Sigmoid colon (tissue), 7 donors: ENCODE measurements around the gene ZNF837. TPM values are rescaled to one million over a fixed set of nuclear protein-coding genes. Genes with fewer than 3 reads are reported as not detected.

Experiments
- DNase-seq: peaks from one replicate; pipeline ENCODE4 v3.0.0-alpha.2; 2019
- H3K27ac ChIP-seq, 4 donors: fragments of 200-600 bp; sonication (generic); one replicate each; pipeline ENCODE4 v1.5.1; 2016 to 2019; ENCODE audit warnings: mild to moderate bottlenecking in 1 of 4
- H3K27me3 ChIP-seq, 3 donors: fragments of 200-600 bp; sonication (generic); one replicate each; pipeline ENCODE4 v1.5.1; 2019; ENCODE audit warnings: mild to moderate bottlenecking in 1 of 3
- H3K36me3 ChIP-seq, 4 donors: fragments of 200-600 bp; sonication (generic); one replicate each; pipeline ENCODE4 v1.5.1; 2016 to 2019
- H3K4me1 ChIP-seq, 4 donors: fragments of 200-600 bp; sonication (generic); one replicate each; pipeline ENCODE4 v1.5.1; 2017 to 2019
- H3K4me3 ChIP-seq, 4 donors: fragments of 200-600 bp; sonication (generic); one replicate each; pipeline ENCODE4 v1.5.1; 2017 to 2019; ENCODE audit warnings: mild to moderate bottlenecking in 2 of 4, moderate library complexity in 1 of 4
- H3K9me3 ChIP-seq, 4 donors: fragments of 200-600 bp in 3 of 4; sonication (generic) in 3 of 4; one replicate each; pipeline versions ENCODE4 v1.5.1 to v1.6.1; 2013 to 2019
- EP300 ChIP-seq, 4 donors: sonication (generic); formaldehyde crosslinking; IDR thresholded peaks; one replicate each; pipeline ENCODE4 v1.6.1; 2017; ENCODE audit warnings: antibody characterized with exemption in 4 of 4
- POLR2A ChIP-seq, 2 donors: fragments of 450-650 bp; IDR thresholded peaks; one replicate each; pipeline ENCODE4 v1.6.1; 2016; ENCODE audit warnings: antibody characterized with exemption in 2 of 2, mild to moderate bottlenecking in 2 of 2, moderate library complexity in 2 of 2
- POLR2AphosphoS5 ChIP-seq, 4 donors: sonication (generic); formaldehyde crosslinking; IDR thresholded peaks; one replicate each; pipeline ENCODE4 v1.6.1; 2017; ENCODE audit warnings: antibody characterized with exemption in 4 of 4
- WGBS, 2 donors: extraction: QIAGEN DNeasy Blood & Tissue Kit; methylation state at CpG; one replicate each; pipeline ENCODE4 v1.1.7; 2013; 5-methylcytosine and 5-hydroxymethylcytosine counted together
- intact Hi-C: fragments of 100-400 bp; cut with DNase I; formaldehyde crosslinking; loops from one replicate; pipeline ENCODE4 v1.15.1; 2023
- polyA plus RNA-seq, 3 donors: library from polyadenylated mRNA; stranded (reverse); fragments of 200-250 nt; gene quantifications; one replicate each; pipeline ENCODE4 v1.2.3, GENCODE V29; 2013
- total RNA-seq, 4 donors: library from RNA; depleted of rRNA; stranded (reverse); fragments of >200 nt; gene quantifications; one replicate each; pipeline ENCODE4 v1.1.0, GENCODE V29; 2016
- TF ChIP-seq, protein P1 (sequence below), 4 experiments: fragments of 450-650 bp in 3 of 4; fragments of 200-600 bp in 1 of 4; IDR thresholded peaks; one replicate each; pipeline ENCODE4 v1.5.1; 2016 to 2019; ENCODE audit warnings: antibody characterized with exemption in 4 of 4, mild to moderate bottlenecking in 3 of 4, moderate library complexity in 2 of 4
- donor health status: healthy with polysubstance abuse.
- donor health status: Bipolar disorder and iron deficiency.
- donor health status: healthy.

Gene ZNF837
- total and polyA plus RNA-seq, 7 donors = 0.66 to 2.5 (median 1.5) TPM

DNA sequence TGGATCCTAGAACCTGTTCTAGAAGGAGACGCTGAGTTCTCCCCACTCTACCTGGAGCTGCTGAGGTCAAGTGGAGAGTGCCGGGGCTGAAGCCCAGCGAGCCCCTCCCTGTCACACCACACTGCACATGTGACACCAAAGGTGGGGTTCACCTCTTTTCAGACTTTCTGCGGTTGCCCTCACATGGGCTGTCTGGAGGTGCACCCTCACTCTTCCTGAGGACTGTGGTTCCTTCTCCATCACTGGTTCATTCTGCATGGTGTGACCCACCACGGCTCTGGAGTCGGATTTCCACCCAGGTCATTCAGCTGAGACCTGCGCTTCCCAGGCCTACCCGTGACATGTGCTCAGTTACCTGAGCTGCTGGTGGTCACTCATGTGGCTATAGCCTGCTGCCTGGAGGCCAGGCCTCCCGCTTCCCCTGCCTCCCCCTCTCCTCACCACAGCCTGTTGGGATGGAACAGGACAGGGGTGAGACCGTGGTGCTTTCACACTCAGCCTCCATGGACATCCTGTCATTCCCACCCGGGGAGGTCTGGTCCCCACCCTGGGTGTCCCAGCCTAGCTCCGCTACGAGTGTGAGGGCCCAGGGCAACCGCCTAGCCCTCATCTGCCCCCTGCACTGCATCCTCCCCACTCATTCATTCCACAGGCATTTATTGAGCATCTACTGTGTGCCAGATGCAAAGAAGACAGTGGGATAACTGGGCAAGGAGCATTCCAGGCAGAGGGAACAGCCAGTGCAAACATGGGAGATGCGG, 26.9 kb downstream of the ZNF837 start:
- Histone ChIP-seq H3K27ac (no peak overlapping the region), H3K4me1 (peaks cover 0 to 31% (median 22%) of the 10 kb centered on the region in 4 donors), H3K9me3 (no peaks in the 10 kb centered on the region), H3K27me3 (peaks cover 35 to 85% (median 83%) of the 10 kb centered on the region in 3 donors), H3K4me3 (no peak overlapping the region), H3K36me3 (no peaks in the 10 kb centered on the region)
- DNase-seq = no peak
- 86 to 93% methylated on average over 15 of the region's 15 CpGs for WGBS, 2 donors
- TF ChIP-seq EP300 (IDR thresholded peaks at IDR 0.05) = no peak
- TF ChIP-seq, protein P1, sequence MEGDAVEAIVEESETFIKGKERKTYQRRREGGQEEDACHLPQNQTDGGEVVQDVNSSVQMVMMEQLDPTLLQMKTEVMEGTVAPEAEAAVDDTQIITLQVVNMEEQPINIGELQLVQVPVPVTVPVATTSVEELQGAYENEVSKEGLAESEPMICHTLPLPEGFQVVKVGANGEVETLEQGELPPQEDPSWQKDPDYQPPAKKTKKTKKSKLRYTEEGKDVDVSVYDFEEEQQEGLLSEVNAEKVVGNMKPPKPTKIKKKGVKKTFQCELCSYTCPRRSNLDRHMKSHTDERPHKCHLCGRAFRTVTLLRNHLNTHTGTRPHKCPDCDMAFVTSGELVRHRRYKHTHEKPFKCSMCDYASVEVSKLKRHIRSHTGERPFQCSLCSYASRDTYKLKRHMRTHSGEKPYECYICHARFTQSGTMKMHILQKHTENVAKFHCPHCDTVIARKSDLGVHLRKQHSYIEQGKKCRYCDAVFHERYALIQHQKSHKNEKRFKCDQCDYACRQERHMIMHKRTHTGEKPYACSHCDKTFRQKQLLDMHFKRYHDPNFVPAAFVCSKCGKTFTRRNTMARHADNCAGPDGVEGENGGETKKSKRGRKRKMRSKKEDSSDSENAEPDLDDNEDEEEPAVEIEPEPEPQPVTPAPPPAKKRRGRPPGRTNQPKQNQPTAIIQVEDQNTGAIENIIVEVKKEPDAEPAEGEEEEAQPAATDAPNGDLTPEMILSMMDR (IDR thresholded peaks at IDR 0.05) = no peak
- TF ChIP-seq POLR2A (IDR thresholded peaks at IDR 0.05) = no peak
- TF ChIP-seq POLR2AphosphoS5 (IDR thresholded peaks at IDR 0.05) = no peak
- intact Hi-C loops = no loop called here

DNA sequence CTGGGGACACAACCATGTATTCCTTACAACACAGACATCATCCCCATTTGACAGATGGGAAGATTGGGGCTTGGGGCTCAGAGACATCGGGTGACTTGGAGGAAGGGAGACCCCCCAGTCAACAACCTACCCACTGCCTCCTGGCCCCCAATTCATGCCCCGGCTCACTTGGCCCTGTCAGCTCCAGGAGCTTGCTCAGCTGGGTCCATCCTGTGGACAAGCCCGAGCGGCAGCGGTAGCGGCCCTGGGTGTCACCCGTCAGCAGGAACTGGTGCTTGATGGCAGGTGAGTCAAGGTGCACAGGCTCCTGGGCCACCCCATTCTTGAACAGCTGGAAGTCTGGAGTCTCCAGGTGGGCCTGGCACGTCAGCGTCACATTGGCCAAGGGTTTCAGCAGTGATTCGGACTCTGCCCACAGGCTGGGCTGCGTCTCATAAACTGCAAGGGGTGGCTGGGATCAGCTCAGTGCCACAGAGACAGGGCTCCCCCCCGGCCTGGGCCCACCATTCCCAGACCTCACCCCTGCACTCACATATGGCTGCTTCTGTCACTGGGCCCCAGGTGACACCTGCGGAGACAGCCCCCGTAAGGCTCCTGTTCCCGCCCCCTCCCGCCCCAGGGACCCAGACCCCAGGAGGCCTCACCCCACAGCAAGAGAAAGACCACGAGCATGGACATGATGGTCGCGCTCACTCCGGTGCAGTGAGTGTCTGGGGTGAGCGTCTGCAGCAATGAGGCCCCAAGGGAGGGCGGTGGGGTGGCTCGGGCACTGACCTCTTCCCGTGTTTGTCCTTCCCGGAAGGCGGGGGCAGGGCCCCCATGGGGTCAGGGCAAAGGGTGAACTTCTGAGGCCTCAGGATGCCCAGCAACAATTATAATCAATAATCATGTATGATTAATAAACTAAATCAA, 27.8 kb downstream of the ZNF837 start, which contains the start of gene A1BG:
Gene A1BG (minus strand): TSS at position 733 of the 912 bp plus-strand sequence. CDS start 55 bp downstream, at position 678.
- intact Hi-C loops = no loop called here
- TF ChIP-seq POLR2A (IDR thresholded peaks at IDR 0.05) = no peak
- no peak for TF ChIP-seq EP300 (IDR thresholded peaks at IDR 0.05)
- no peak for TF ChIP-seq POLR2AphosphoS5 (IDR thresholded peaks at IDR 0.05)
- TF ChIP-seq, protein P1 (IDR thresholded peaks at IDR 0.05) = no peak
- DNase-seq = no peak
- Histone ChIP-seq H3K9me3 (no peaks in the 10 kb centered on the region), H3K27me3 (peaks cover 38 to 94% (median 87%) of the 10 kb centered on the region in 3 donors), H3K4me3 (no peak within 1 kb of the TSS), H3K27ac (no peak within 1 kb of the TSS), H3K36me3 (no peaks in the 10 kb centered on the region), H3K4me1 (peaks cover 0 to 31% (median 22%) of the 10 kb centered on the region in 4 donors)
- 78 to 85% methylated on average over 26 of the region's 26 CpGs for WGBS, 2 donors

DNA sequence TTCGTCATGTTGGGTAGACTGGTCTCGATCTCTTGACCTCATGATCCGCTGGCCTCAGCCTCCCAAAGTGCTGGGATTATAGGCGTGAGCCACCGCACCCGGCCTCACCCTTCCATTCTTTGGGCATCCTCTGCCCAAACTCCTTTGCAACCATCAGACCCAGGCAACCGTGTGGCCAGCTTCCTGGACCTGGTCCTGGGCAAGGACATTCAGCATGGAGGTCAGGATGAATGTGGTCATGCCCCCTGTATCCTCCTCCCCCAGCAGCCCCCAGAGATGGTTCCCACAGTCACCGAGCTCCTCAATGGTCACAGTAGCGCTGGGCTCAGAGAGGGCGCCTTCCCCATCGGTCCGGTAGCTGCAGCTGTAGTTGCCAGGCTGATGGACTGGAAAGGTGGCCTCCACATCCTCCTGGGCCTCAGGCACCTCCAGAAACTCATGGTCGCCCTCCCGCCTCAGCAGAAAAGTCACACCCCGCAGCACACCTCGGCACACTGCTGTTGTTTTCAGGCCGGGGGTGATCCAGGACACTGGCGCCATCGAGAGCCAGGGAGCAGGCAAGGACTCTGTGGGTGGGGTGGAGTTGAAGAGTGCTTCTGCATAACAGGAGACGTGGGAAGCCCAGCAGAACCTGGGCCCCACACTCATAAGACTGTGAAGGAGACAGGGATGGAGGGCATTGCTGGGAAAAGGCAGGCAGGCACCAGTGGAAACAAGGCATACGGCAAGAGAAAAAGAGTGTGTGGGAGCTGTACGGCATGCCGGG, 28.7 kb downstream of the ZNF837 start:
- 86 to 90% methylated on average over 23 of the region's 23 CpGs for WGBS, 2 donors
- Histone ChIP-seq H3K4me3 (no peak overlapping the region), H3K27ac (no peak overlapping the region), H3K9me3 (no peaks in the 10 kb centered on the region), H3K27me3 (peaks cover 46 to 100% (median 93%) of the 10 kb centered on the region in 3 donors), H3K4me1 (peaks cover 0 to 33% (median 22%) of the 10 kb centered on the region in 4 donors), H3K36me3 (no peaks in the 10 kb centered on the region)
- TF ChIP-seq EP300 (IDR thresholded peaks at IDR 0.05) = no peak
- TF ChIP-seq POLR2AphosphoS5 (IDR thresholded peaks at IDR 0.05) = no peak
- TF ChIP-seq, protein P1 (IDR thresholded peaks at IDR 0.05) = no peak
- no peak for TF ChIP-seq POLR2A (IDR thresholded peaks at IDR 0.05)
- no peak for DNase-seq
- intact Hi-C loops = no loop called here

DNA sequence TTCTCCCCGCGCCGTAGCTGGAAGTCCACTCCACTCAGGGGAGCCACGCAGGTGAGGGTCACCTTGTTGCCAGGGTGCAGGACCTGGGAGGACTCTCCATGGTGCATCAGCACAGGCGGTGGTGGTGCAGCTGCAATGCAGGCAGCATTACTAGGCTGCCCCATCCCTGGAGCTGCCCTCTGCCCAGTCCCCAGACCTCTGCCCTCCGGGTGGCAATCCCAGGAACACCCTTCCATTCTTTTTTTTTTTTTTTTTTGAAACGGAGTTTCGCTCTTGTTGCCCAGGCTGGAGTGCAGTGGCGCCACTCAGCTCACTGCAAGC, 29.3 kb downstream of the ZNF837 start:
- no peak for TF ChIP-seq POLR2A (IDR thresholded peaks at IDR 0.05)
- TF ChIP-seq, protein P1 (IDR thresholded peaks at IDR 0.05) = no peak
- TF ChIP-seq POLR2AphosphoS5 (IDR thresholded peaks at IDR 0.05) = no peak
- TF ChIP-seq EP300 (IDR thresholded peaks at IDR 0.05) = no peak
- H3K27me3 ChIP-seq = peaks cover 44 to 100% (median 93%) of the 10 kb centered on the region in 3 donors
- no peaks in the 10 kb centered on the region for H3K36me3 ChIP-seq
- no peak overlapping the region for H3K27ac ChIP-seq
- H3K4me3 ChIP-seq = no peak overlapping the region
- 87 to 90% methylated on average over 9 of the region's 9 CpGs for WGBS, 2 donors
- no peaks in the 10 kb centered on the region for H3K9me3 ChIP-seq
- peaks cover 0 to 28% (median 19%) of the 10 kb centered on the region in 4 donors for H3K4me1 ChIP-seq
- DNase-seq = no peak
- intact Hi-C loops = no loop called here
